GM13977 (cell line): ENCODE results near the gene CUX1.
A peak's percentile ranks its signal among the peaks of the same experiment; 100 is the strongest.
"Not testable (repeated sequence)": the region's sequence is repeated elsewhere in the genome, so short reads cannot be mapped to it uniquely, and the experiment has no call there.

Experiments
- DNase-seq: peaks from one replicate; pipeline ENCODE4 v3.0.0; 2012; ENCODE audit warnings: low spot score
- CTCF ChIP-seq: IDR thresholded peaks from 2 replicates; pipeline ENCODE4 v1.5.1; 2012; ENCODE audit warnings: mild to moderate bottlenecking, control low read depth; ENCODE audit not compliant: insufficient read depth; ENCODE audit errors: extremely low read depth, missing control alignments
- in situ Hi-C: fragments of 300-500 bp; cut with MboI; formaldehyde crosslinking; loops from one replicate; pipeline ENCODE4 v1.12.0; 2022; ENCODE audit warnings: low sequenced_read_pairs, low pct_unique_long_range_greater_than_20kb, mixed read lengths, inconsistent platforms; ENCODE audit not compliant: unreplicated experiment

CUX1 gene

GRCh38 chr7:102322202-102322715 lies 504.8 kb downstream of the CUX1 start:
- TF ChIP-seq CTCF = no peak
- in situ Hi-C loops = no loop called here
- peak; percentile 21 for DNase-seq

GRCh38 chr7:102323914-102324195 lies 506.4 kb downstream of the CUX1 start:
- no peak for TF ChIP-seq CTCF
- in situ Hi-C loops = no loop called here
- no peak for DNase-seq

- in situ Hi-C loops, DNase-seq: not testable (repeated sequence)
Measured at GRCh38 chr7:102325106-102325505, 507.7 kb downstream of the CUX1 start.

GRCh38 chr7:102326157-102326889 lies 508.9 kb downstream of the CUX1 start:
- DNase-seq = peak; percentile 2
- in situ Hi-C loops = no loop called here
- TF ChIP-seq CTCF = no peak

GRCh38 chr7:102327183-102327582 lies 509.8 kb downstream of the CUX1 start:
- in situ Hi-C loops, DNase-seq: not testable (repeated sequence)

GRCh38 chr7:102328863-102329262 lies 511.4 kb downstream of the CUX1 start:
- in situ Hi-C loops, DNase-seq: not testable (repeated sequence)

GRCh38 chr7:102329366-102329765 lies 511.9 kb downstream of the CUX1 start:
- DNase-seq, in situ Hi-C loops: not testable (repeated sequence)

- in situ Hi-C loops, DNase-seq: not testable (repeated sequence)
Measured at GRCh38 chr7:102330666-102331460, 513.4 kb downstream of the CUX1 start.
